ENCODE data around the gene CIT. TPM values are rescaled to one million over a fixed set of nuclear protein-coding genes. Genes with fewer than 3 reads are reported as not detected.
A peak's percentile ranks its signal among the peaks of the same experiment; 100 is the strongest.

Gene CIT
- total and polyA plus RNA-seq, 9 of the 15 experiments (the other 6 are each of a cell fraction or from before 2014, with no cell fraction given): 1.1 to 46.7 (median 21.3) TPM

DNA sequence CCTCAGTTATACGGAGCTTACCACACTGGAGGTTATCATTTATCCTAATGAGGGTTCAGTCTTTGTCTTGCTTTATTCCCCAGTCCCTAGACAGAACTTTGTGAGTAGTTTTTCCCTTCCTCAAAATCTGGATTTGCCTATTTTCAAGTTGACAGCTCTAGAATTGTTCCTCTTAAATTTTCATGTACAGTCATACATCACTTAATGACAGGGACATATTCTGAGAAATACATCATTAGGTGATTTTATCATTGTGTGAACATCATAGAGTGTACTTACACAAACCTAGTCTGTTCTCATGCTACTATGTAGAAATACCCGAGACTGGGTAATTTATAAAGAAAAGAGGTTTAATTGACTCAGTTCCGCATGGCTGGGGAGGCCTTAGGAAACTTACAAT is 206.1 kb downstream of the CIT start (continued):
- TF ChIP-seq, protein P1, sequence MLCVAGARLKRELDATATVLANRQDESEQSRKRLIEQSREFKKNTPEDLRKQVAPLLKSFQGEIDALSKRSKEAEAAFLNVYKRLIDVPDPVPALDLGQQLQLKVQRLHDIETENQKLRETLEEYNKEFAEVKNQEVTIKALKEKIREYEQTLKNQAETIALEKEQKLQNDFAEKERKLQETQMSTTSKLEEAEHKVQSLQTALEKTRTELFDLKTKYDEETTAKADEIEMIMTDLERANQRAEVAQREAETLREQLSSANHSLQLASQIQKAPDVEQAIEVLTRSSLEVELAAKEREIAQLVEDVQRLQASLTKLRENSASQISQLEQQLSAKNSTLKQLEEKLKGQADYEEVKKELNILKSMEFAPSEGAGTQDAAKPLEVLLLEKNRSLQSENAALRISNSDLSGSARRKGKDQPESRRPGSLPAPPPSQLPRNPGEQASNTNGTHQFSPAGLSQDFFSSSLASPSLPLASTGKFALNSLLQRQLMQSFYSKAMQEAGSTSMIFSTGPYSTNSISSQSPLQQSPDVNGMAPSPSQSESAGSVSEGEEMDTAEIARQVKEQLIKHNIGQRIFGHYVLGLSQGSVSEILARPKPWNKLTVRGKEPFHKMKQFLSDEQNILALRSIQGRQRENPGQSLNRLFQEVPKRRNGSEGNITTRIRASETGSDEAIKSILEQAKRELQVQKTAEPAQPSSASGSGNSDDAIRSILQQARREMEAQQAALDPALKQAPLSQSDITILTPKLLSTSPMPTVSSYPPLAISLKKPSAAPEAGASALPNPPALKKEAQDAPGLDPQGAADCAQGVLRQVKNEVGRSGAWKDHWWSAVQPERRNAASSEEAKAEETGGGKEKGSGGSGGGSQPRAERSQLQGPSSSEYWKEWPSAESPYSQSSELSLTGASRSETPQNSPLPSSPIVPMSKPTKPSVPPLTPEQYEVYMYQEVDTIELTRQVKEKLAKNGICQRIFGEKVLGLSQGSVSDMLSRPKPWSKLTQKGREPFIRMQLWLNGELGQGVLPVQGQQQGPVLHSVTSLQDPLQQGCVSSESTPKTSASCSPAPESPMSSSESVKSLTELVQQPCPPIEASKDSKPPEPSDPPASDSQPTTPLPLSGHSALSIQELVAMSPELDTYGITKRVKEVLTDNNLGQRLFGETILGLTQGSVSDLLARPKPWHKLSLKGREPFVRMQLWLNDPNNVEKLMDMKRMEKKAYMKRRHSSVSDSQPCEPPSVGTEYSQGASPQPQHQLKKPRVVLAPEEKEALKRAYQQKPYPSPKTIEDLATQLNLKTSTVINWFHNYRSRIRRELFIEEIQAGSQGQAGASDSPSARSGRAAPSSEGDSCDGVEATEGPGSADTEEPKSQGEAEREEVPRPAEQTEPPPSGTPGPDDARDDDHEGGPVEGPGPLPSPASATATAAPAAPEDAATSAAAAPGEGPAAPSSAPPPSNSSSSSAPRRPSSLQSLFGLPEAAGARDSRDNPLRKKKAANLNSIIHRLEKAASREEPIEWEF (CRISPR knock-in tag; IDR thresholded peaks at IDR 0.05): 0 out of 2 replicates have a peak, but pooled peaks have one; percentile 9
- TF ChIP-seq, protein P2, sequence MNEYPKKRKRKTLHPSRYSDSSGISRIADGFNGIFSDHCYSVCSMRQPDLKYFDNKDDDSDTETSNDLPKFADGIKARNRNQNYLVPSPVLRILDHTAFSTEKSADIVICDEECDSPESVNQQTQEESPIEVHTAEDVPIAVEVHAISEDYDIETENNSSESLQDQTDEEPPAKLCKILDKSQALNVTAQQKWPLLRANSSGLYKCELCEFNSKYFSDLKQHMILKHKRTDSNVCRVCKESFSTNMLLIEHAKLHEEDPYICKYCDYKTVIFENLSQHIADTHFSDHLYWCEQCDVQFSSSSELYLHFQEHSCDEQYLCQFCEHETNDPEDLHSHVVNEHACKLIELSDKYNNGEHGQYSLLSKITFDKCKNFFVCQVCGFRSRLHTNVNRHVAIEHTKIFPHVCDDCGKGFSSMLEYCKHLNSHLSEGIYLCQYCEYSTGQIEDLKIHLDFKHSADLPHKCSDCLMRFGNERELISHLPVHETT (CRISPR knock-in tag; conservative IDR thresholded peaks at IDR 0.05 in 1 of 2, IDR thresholded peaks at IDR 0.05 in 1 of 2): no peak
- TF ChIP-seq, protein P3, sequence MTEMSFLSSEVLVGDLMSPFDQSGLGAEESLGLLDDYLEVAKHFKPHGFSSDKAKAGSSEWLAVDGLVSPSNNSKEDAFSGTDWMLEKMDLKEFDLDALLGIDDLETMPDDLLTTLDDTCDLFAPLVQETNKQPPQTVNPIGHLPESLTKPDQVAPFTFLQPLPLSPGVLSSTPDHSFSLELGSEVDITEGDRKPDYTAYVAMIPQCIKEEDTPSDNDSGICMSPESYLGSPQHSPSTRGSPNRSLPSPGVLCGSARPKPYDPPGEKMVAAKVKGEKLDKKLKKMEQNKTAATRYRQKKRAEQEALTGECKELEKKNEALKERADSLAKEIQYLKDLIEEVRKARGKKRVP (CRISPR knock-in tag; IDR thresholded peaks at IDR 0.05): no peak
- peak; percentile 92 for TF ChIP-seq MEIS2 (IDR thresholded peaks at IDR 0.05; ENCODE audit: partially characterized antibody)

Measured in K562 (cell line).